Measurements from ENCODE around the gene LYPD5. TPM values are rescaled to one million over a fixed set of nuclear protein-coding genes. Genes with fewer than 3 reads are reported as not detected.
A peak's percentile ranks its signal among the peaks of the same experiment; 100 is the strongest.

Gene LYPD5
- total and polyA plus RNA-seq, 2 of the 13 experiments (the other 11 are each of a cell fraction or from before 2014, with no cell fraction given) = not detected

GRCh38 chr19:43789029-43789428 is 13.2 kb downstream of the LYPD5 start (continued):
- TF ChIP-seq ATF2 (CRISPR knock-in tag; IDR thresholded peaks at IDR 0.05) (peak; percentile 37; the same call in 1 of the 2 replicates), TRIM24 (CRISPR knock-in tag; IDR thresholded peaks at IDR 0.05) (no peak), SALL1 (CRISPR knock-in tag; IDR thresholded peaks at IDR 0.05) (peak; percentile 58; the same call in 1 of the 2 replicates), ETV6 (CRISPR knock-in tag; conservative IDR thresholded peaks at IDR 0.05) (peak; percentile 93), RFXANK (CRISPR knock-in tag; IDR thresholded peaks at IDR 0.05) (0 out of 2 replicates have a peak, but pooled peaks have one; percentile 69), ZXDC (CRISPR knock-in tag; IDR thresholded peaks at IDR 0.05) (0 out of 2 replicates have a peak, but pooled peaks have one; percentile 45), ZNF205 (CRISPR knock-in tag; IDR thresholded peaks at IDR 0.05) (peak; percentile 46; the same call in 1 of the 2 replicates), RFXAP (CRISPR knock-in tag; IDR thresholded peaks at IDR 0.05; ENCODE audit: borderline replicate concordance) (no peak), ZNF317 (CRISPR knock-in tag; IDR thresholded peaks at IDR 0.05) (0 out of 2 replicates have a peak, but pooled peaks have one; percentile 43), GPN1 (CRISPR knock-in tag; IDR thresholded peaks at IDR 0.05; ENCODE audit: borderline replicate concordance) (0 out of 2 replicates have a peak, but pooled peaks have one; percentile 78), REST (IDR thresholded peaks at IDR 0.05; ENCODE audit: borderline replicate concordance in 1 of 2, low read depth in 1 of 2, low read length in 2 of 2) (peak; percentile 74 to 96), BCL3 (CRISPR knock-in tag; IDR thresholded peaks at IDR 0.05) (no peak), ZNF326 (CRISPR knock-in tag; IDR thresholded peaks at IDR 0.05; ENCODE audit: borderline replicate concordance) (no peak), BCL6 (CRISPR knock-in tag; IDR thresholded peaks at IDR 0.05) (0 out of 2 replicates have a peak, but pooled peaks have one; percentile 31), E2F5 (CRISPR knock-in tag; conservative IDR thresholded peaks at IDR 0.05) (peak; percentile 87), YY1 (IDR thresholded peaks at IDR 0.05; ENCODE audit: insufficient read depth, insufficient replicate concordance, low read depth, low read length) (no peak), ZNF792 (CRISPR knock-in tag; IDR thresholded peaks at IDR 0.05) (peak; percentile 75; the same call in 1 of the 2 replicates), ZNF124 (CRISPR knock-in tag; IDR thresholded peaks at IDR 0.05) (no peak), ZNF816 (CRISPR knock-in tag; IDR thresholded peaks at IDR 0.05; ENCODE audit: borderline replicate concordance) (no peak), NFE2 (CRISPR knock-in tag; IDR thresholded peaks at IDR 0.05) (0 out of 2 replicates have a peak, but pooled peaks have one; percentile 29), ZNF546 (CRISPR knock-in tag; conservative IDR thresholded peaks at IDR 0.05) (0 out of 2 replicates have a peak, but pooled peaks have one; percentile 52)

All from HepG2 (cell line).